H1 (cell line): ENCODE data around the gene PCNX1. TPM values are rescaled to one million over a fixed set of nuclear protein-coding genes. Genes with fewer than 3 reads are reported as not detected.

ENCODE experiments used
- CTCF ChIA-PET: fragments of 300-600 bp; sonication (Branson Sonifier 250); formaldehyde crosslinking; loops from one replicate; lab custom pipeline; 2021; ENCODE audit not compliant: partially characterized antibody; lab: Charles Lee
- POLR2A ChIA-PET: fragments of 300-600 bp; sonication (Branson Sonifier 250); formaldehyde crosslinking; loops from one replicate; lab custom pipeline; 2021; ENCODE audit warnings: inconsistent platforms; ENCODE audit not compliant: partially characterized antibody; lab: Charles Lee
- DNase-seq, 2 experiments: peaks; one replicate each; pipeline versions ENCODE4 v3.0.0 to v3.0.0-alpha.2; 2010 to 2022; ENCODE audit warnings: low spot score in 2 of 2, low read depth in 1 of 2, mixed read lengths in 1 of 2
- FAIRE-seq: peaks from 2 replicates; lab custom pipeline; 2011; peaks lifted over from hg19 to GRCh38; lab: Jason Lieb, UNC
- H2AFZ ChIP-seq: 2 replicates; pipeline ENCODE4 v1.8.1; 2012; ENCODE audit warnings: low read length, inconsistent platforms
- H2AK5ac ChIP-seq: 2 replicates; pipeline ENCODE4 v1.6.1; 2013; ENCODE audit warnings: low read depth, low read length
- H2BK120ac ChIP-seq: replicated peaks from 2 replicates; pipeline ENCODE3; 2013; ENCODE audit warnings: low read depth, low read length, inconsistent platforms
- H2BK12ac ChIP-seq: 2 replicates; pipeline ENCODE4 v1.6.1; 2013; ENCODE audit warnings: low read depth, low read length
- H2BK15ac ChIP-seq: 2 replicates; pipeline ENCODE4 v1.6.1; 2013; ENCODE audit warnings: low read length
- H2BK20ac ChIP-seq: 2 replicates; pipeline ENCODE4 v1.6.1; 2013; ENCODE audit warnings: low read length
- H2BK5ac ChIP-seq: 2 replicates; pipeline ENCODE4 v1.6.1; 2013; ENCODE audit warnings: low read depth, low read length
- H3K14ac ChIP-seq: 2 replicates; pipeline ENCODE4 v1.6.1; 2013; ENCODE audit warnings: inconsistent platforms; ENCODE audit not compliant: insufficient read length
- H3K18ac ChIP-seq: 2 replicates; pipeline ENCODE4 v1.6.1; 2013; ENCODE audit warnings: low read length; ENCODE audit errors: extremely low read depth
- H3K23ac ChIP-seq: 2 replicates; pipeline ENCODE4 v1.6.1; 2013; ENCODE audit warnings: inconsistent platforms; ENCODE audit not compliant: insufficient read length
- H3K23me2 ChIP-seq: 2 replicates; pipeline ENCODE4 v1.6.1; 2013; ENCODE audit warnings: low read depth, low read length
- H3K27ac ChIP-seq: 2 replicates; pipeline ENCODE4 v1.6.1; 2011; ENCODE audit warnings: low read depth, low read length, inconsistent platforms
- H3K27me3 ChIP-seq, 4 experiments: replicated peaks in 1 of 4; 1 replicate in 1 of 4; 2 replicates in 3 of 4; pipeline versions ENCODE4 v1.6.1 to v1.8.1; 2011 to 2013; ENCODE audit warnings: low read length in 3 of 4, mild to moderate bottlenecking in 3 of 4, inconsistent platforms in 2 of 4, mixed read lengths in 2 of 4, moderate library complexity in 1 of 4; ENCODE audit not compliant: control insufficient read depth in 3 of 4, insufficient read depth in 3 of 4; ENCODE audit errors: extremely low read depth in 1 of 4
- H3K36me3 ChIP-seq, 4 experiments: 2 replicates each; pipeline versions ENCODE4 v1.6.1 to v1.8.1; 2011 to 2013; ENCODE audit warnings: mild to moderate bottlenecking in 4 of 4, low read length in 3 of 4, moderate library complexity in 2 of 4, control low read depth in 1 of 4, inconsistent platforms in 1 of 4; ENCODE audit not compliant: insufficient read depth in 4 of 4, control insufficient read depth in 2 of 4
- H3K4ac ChIP-seq: replicated peaks from 2 replicates; pipeline ENCODE3; 2013; ENCODE audit warnings: low read length, low read depth, mixed read lengths, inconsistent platforms; ENCODE audit not compliant: insufficient read length
- H3K4me1 ChIP-seq, 4 experiments: replicated peaks in 1 of 4; 1 replicate in 1 of 4; 2 replicates in 3 of 4; pipeline versions ENCODE4 v1.6.1 to v1.8.1; 2011 to 2013; ENCODE audit warnings: low read length in 3 of 4, inconsistent platforms in 2 of 4, mixed read lengths in 1 of 4; ENCODE audit not compliant: insufficient read depth in 4 of 4, control insufficient read depth in 3 of 4
- H3K4me2 ChIP-seq, 2 experiments: 2 replicates each; pipeline versions ENCODE4 v1.6.1 to v1.8.1; 2011 to 2013; ENCODE audit warnings: low read depth in 2 of 2, low read length in 2 of 2, control low read depth in 1 of 2, inconsistent platforms in 1 of 2, mild to moderate bottlenecking in 1 of 2; ENCODE audit not compliant: insufficient read depth in 1 of 2
- H3K4me3 ChIP-seq, 4 experiments: fragments of 200-600, 300-600 bp in 1 of 4; sonication (generic), shearing (Covaris generic), sonication (Bioruptor Twin) in 1 of 4; 2 replicates each; pipeline versions ENCODE4 v1.5.1 to v1.8.1; 2011 to 2016; ENCODE audit warnings: low read length in 4 of 4, low read depth in 3 of 4, control low read depth in 2 of 4, inconsistent platforms in 2 of 4, mild to moderate bottlenecking in 2 of 4, mixed read lengths in 1 of 4, moderate library complexity in 1 of 4; ENCODE audit not compliant: insufficient read depth in 2 of 4; ENCODE audit errors: extremely low read depth in 1 of 4
- H3K56ac ChIP-seq: replicated peaks from 2 replicates; pipeline ENCODE3; 2013; ENCODE audit warnings: low read depth, mild to moderate bottlenecking, mixed read lengths, low read length, inconsistent platforms; ENCODE audit not compliant: insufficient read length
- H3K79me1 ChIP-seq: 2 replicates; pipeline ENCODE4 v1.6.1; 2013; ENCODE audit warnings: low read depth, low read length, control low read depth
- H3K79me2 ChIP-seq, 2 experiments: 2 replicates each; pipeline versions ENCODE4 v1.6.1 to v1.8.1; 2012 to 2013; ENCODE audit warnings: low read length in 2 of 2, mild to moderate bottlenecking in 2 of 2, inconsistent platforms in 1 of 2; ENCODE audit not compliant: insufficient read depth in 2 of 2, control insufficient read depth in 1 of 2
- H3K9ac ChIP-seq, 4 experiments: replicated peaks in 1 of 4; 1 replicate in 1 of 4; 2 replicates in 3 of 4; pipeline versions ENCODE4 v1.6.1 to v1.8.1; 2011 to 2013; ENCODE audit warnings: low read depth in 3 of 4, low read length in 3 of 4, control low read depth in 2 of 4, mild to moderate bottlenecking in 2 of 4, moderate library complexity in 2 of 4, inconsistent platforms in 1 of 4; ENCODE audit errors: extremely low read depth in 1 of 4
- H3K9me3 ChIP-seq, 2 experiments: 2 replicates each; pipeline versions ENCODE4 v1.6.1 to v1.8.1; 2012 to 2013; ENCODE audit warnings: mild to moderate bottlenecking in 2 of 2, moderate library complexity in 2 of 2, control low read depth in 1 of 2, inconsistent platforms in 1 of 2, low read depth in 1 of 2, low read length in 1 of 2, mixed read lengths in 1 of 2; ENCODE audit not compliant: insufficient read depth in 2 of 2
- H4K20me1 ChIP-seq, 2 experiments: replicated peaks in 1 of 2; 2 replicates each; pipeline versions ENCODE3 to v1.8.1; 2011 to 2013; ENCODE audit warnings: inconsistent platforms in 2 of 2, low read length in 2 of 2, mild to moderate bottlenecking in 1 of 2; ENCODE audit not compliant: insufficient read depth in 2 of 2, control insufficient read depth in 1 of 2
- H4K5ac ChIP-seq: 2 replicates; pipeline ENCODE4 v1.6.1; 2013; ENCODE audit warnings: low read length, low read depth, mixed read lengths, inconsistent platforms; ENCODE audit not compliant: insufficient read length
- H4K8ac ChIP-seq: 2 replicates; pipeline ENCODE4 v1.8.0; 2013; ENCODE audit warnings: mild to moderate bottlenecking, moderate library complexity, low read length, inconsistent platforms; ENCODE audit not compliant: insufficient read depth; ENCODE audit errors: extremely low read depth
- H4K91ac ChIP-seq: replicated peaks from 2 replicates; pipeline ENCODE3; 2013; ENCODE audit warnings: low read length, mixed read lengths, inconsistent platforms; ENCODE audit not compliant: insufficient read length
- KDM1A ChIP-seq: fragments of 200-600, 300-600 bp; sonication (generic); IDR thresholded peaks from 2 replicates; pipeline ENCODE4 v1.7.1; 2016; ENCODE audit warnings: mild to moderate bottlenecking, low read length, borderline replicate concordance
- USF2 ChIP-seq: IDR thresholded peaks from 2 replicates; pipeline ENCODE4 v1.6.1; 2011; ENCODE audit warnings: low read length, improper control_type of control experiment
- polyA plus RNA-seq, 7 experiments: library from polyadenylated mRNA; depleted of rRNA in 3 of 7; stranded (reverse) in 5 of 7; unstranded in 2 of 7; fragments of >200 nt in 5 of 7; fragments of 200-250 nt in 2 of 7; gene quantifications; 1 replicate in 5 of 7; 2 replicates in 1 of 7; 4 replicates in 1 of 7; pipeline versions ENCODE4 v1.2.1 to v1.2.3, GENCODE V29; 2011 to 2013; ENCODE audit warnings: missing spikeins in 2 of 7, mixed read lengths in 2 of 7
- total RNA-seq: library from RNA; stranded (reverse); fragmentation: NEBNext Ultra II Directional; extraction: Animal tissue kit (Norgen Biotek cat#: 25700); gene quantifications from 2 replicates; pipeline ENCODE4 v1.2.1, GENCODE V29; 2021

PCNX1 gene
- total and polyA plus RNA-seq, 2 of the 8 experiments (the other 6 are each of a cell fraction or from before 2014, with no cell fraction given), result 37.7 to 53.2 TPM

GRCh38 chr14:70942342-70942706 is 35.1 kb downstream of the PCNX1 start:
- peaks cover 32 to 43% of the 10 kb centered on the region in 2 experiments for H3K9me3 ChIP-seq
- peaks cover 7 to 46% of the 10 kb centered on the region in 2 experiments; a peak in 3 of 4 replicates for H3K79me2 ChIP-seq
- POLR2A ChIA-PET, result interaction anchor here (1.7 kb wide), 1 partner anchor 11 kb away, joined by 3 read pairs; no protein-coding TSS in a partner anchor

More at GRCh38 chr14:70942342-70942706, 35.1 kb downstream of the PCNX1 start:
- Histone ChIP-seq H2BK15ac (no peak overlapping the region), H3K9ac (no peak overlapping the region), H3K4ac (no peak overlapping the region), H3K4me1 (no peaks in the 10 kb centered on the region), H4K20me1 (no peaks in the 10 kb centered on the region), H2BK20ac (no peak overlapping the region), H3K79me1 (peaks cover 2% of the 10 kb centered on the region; the same call in 1 of the 2 replicates), H3K18ac (no peak overlapping the region), H4K8ac (no peak overlapping the region), H3K23ac (no peak overlapping the region), H3K23me2 (no peaks in the 10 kb centered on the region), H4K5ac (no peak overlapping the region), H3K4me3 (no peak overlapping the region), H3K56ac (no peak overlapping the region), H2BK5ac (no peak overlapping the region), H3K27ac (no peak overlapping the region), H4K91ac (no peak overlapping the region), H2BK120ac (no peak overlapping the region), H3K27me3 (no peaks in the 10 kb centered on the region), H3K36me3 (peaks cover 0 to 45% (median 12%) of the 10 kb centered on the region in 4 experiments; a peak in 4 of 8 replicates), H3K14ac (no peak overlapping the region), H2AFZ (no peak overlapping the region)
- DNase-seq, result no peak
- no peak for FAIRE-seq
- CTCF ChIA-PET, result interaction anchor here (0.7 to 0.9 kb wide), 2 partner anchors 18 to 125 kb away, joined by 3 to 4 read pairs; no protein-coding TSS in a partner anchor
- TF ChIP-seq USF2, result no peak
- TF ChIP-seq KDM1A, result no peak
- TF ChIP-seq, all 59 proteins: peak for 0
- Histone ChIP-seq H2AK5ac (no peak overlapping the region), H3K4me2 (no peak overlapping the region), H2BK12ac (no peak overlapping the region)
